ENCODE results near the gene HIP1R. TPM values are rescaled to one million over a fixed set of nuclear protein-coding genes. Genes with fewer than 3 reads are reported as not detected.

HIP1R gene
- total and polyA plus RNA-seq, 2 of the 13 experiments (the other 11 are each of a cell fraction or from before 2014, with no cell fraction given) = 18.4 to 25.5 TPM

GRCh38 chr12:122866379-122866778 lies 31.1 kb downstream of the HIP1R start (continued):
- TF ChIP-seq ZNF362 (CRISPR knock-in tag; IDR thresholded peaks at IDR 0.05; ENCODE audit: borderline replicate concordance) (no peak), NPAS2 (CRISPR knock-in tag; IDR thresholded peaks at IDR 0.05; ENCODE audit: borderline replicate concordance) (no peak), ZNF337 (CRISPR knock-in tag; IDR thresholded peaks at IDR 0.05; ENCODE audit: borderline replicate concordance, low read depth) (no peak), BCL6 (CRISPR knock-in tag; IDR thresholded peaks at IDR 0.05) (no peak), SMARCE1 (IDR thresholded peaks at IDR 0.05; ENCODE audit: borderline replicate concordance) (no peak), E2F1 (CRISPR knock-in tag; IDR thresholded peaks at IDR 0.05) (no peak), LCORL (IDR thresholded peaks at IDR 0.05) (no peak), LCORL (CRISPR knock-in tag; IDR thresholded peaks at IDR 0.05) (no peak), NCOR1 (IDR thresholded peaks at IDR 0.05; ENCODE audit: borderline replicate concordance, low read length) (peak; percentile 80), ZNF446 (CRISPR knock-in tag; IDR thresholded peaks at IDR 0.05) (no peak), KDM2A (CRISPR knock-in tag; IDR thresholded peaks at IDR 0.05; ENCODE audit: borderline replicate concordance, low read depth) (0 out of 2 replicates have a peak, but pooled peaks have one; percentile 36), ZBTB7A (CRISPR knock-in tag; IDR thresholded peaks at IDR 0.05) (0 out of 2 replicates have a peak, but pooled peaks have one; percentile 24), ZBTB20 (CRISPR knock-in tag; IDR thresholded peaks at IDR 0.05; ENCODE audit: borderline replicate concordance, low read depth) (no peak), NFATC3 (CRISPR knock-in tag; IDR thresholded peaks at IDR 0.05) (no peak), ZNF232 (CRISPR knock-in tag; IDR thresholded peaks at IDR 0.05; ENCODE audit: borderline replicate concordance) (no peak), ERF (CRISPR knock-in tag; IDR thresholded peaks at IDR 0.05) (no peak), POLR2A (IDR thresholded peaks at IDR 0.05; ENCODE audit: insufficient read depth in 1 of 2, low read depth in 2 of 2, low read length in 2 of 2) (no peak), ZZZ3 (CRISPR knock-in tag; IDR thresholded peaks at IDR 0.05; ENCODE audit: borderline replicate concordance) (no peak), ZNF704 (CRISPR knock-in tag; IDR thresholded peaks at IDR 0.05; ENCODE audit: borderline replicate concordance) (no peak), ZNF234 (CRISPR knock-in tag; conservative IDR thresholded peaks at IDR 0.05) (no peak), KDM4B (CRISPR knock-in tag; IDR thresholded peaks at IDR 0.05) (no peak), ZNF749 (CRISPR knock-in tag; IDR thresholded peaks at IDR 0.05; ENCODE audit: borderline replicate concordance) (no peak), MXD1 (CRISPR knock-in tag; IDR thresholded peaks at IDR 0.05) (no peak), ZNF343 (CRISPR knock-in tag; IDR thresholded peaks at IDR 0.05) (no peak), ATM (IDR thresholded peaks at IDR 0.05; ENCODE audit: borderline replicate concordance) (no peak), MZF1 (CRISPR knock-in tag; IDR thresholded peaks at IDR 0.05; ENCODE audit: borderline replicate concordance) (no peak), MYC (CRISPR knock-in tag; IDR thresholded peaks at IDR 0.05; ENCODE audit: borderline replicate concordance) (no peak)
- TF ChIP-seq, protein P1, sequence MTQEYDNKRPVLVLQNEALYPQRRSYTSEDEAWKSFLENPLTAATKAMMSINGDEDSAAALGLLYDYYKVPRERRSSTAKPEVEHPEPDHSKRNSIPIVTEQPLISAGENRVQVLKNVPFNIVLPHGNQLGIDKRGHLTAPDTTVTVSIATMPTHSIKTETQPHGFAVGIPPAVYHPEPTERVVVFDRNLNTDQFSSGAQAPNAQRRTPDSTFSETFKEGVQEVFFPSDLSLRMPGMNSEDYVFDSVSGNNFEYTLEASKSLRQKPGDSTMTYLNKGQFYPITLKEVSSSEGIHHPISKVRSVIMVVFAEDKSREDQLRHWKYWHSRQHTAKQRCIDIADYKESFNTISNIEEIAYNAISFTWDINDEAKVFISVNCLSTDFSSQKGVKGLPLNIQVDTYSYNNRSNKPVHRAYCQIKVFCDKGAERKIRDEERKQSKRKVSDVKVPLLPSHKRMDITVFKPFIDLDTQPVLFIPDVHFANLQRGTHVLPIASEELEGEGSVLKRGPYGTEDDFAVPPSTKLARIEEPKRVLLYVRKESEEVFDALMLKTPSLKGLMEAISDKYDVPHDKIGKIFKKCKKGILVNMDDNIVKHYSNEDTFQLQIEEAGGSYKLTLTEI (CRISPR knock-in tag; conservative IDR thresholded peaks at IDR 0.05) = no peak

Measured in HepG2 (cell line).